AG20443 (cell line): ENCODE measurements around the gene DGKZ.

Experiments
- DNase-seq: peaks from one replicate; pipeline ENCODE4 v3.0.0; 2012; ENCODE audit warnings: low spot score, mixed read lengths

DGKZ gene

DNA sequence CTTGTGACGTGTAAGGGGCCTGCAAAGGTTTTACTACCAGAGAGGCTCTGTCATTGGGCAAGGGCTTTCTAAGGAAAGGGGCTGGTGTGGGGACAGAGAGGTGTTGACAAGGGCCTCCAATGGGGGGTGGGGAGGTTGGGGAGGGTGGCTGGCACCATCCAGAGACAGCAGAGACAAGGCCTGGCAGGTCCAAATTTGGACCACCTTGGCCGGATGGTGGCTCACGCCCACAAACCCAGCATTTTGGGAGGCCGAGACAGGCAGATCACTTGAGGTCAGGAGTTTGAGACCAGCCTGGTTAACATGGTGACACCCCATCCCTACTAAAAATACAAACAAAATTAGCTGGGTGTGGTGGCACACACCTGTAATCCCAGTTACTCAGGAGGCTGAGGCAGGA lies 46.5 kb downstream of the DGKZ start:
- no peak for DNase-seq

DNA sequence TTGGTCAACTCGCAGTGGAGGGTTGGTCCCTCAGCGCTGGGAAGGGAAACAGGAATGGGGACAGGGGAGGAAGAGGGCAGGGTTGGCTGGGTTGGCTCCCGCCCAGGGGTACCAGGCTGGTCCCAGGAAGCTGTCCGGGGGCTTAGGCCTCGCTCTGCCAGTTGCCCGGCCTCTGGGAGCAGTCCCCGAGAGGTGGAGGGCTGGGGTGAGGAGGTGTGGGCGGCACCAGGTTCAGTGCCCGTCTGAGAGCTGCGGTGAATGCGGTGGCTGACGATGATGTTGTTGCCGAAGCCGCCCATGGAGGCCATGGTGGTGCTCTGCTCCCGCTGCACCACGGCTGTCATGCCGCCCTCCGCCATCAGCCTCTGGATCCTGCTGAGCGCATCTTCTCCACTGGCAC lies 50.3 kb downstream of the DGKZ start:
- no peak for DNase-seq

DNA sequence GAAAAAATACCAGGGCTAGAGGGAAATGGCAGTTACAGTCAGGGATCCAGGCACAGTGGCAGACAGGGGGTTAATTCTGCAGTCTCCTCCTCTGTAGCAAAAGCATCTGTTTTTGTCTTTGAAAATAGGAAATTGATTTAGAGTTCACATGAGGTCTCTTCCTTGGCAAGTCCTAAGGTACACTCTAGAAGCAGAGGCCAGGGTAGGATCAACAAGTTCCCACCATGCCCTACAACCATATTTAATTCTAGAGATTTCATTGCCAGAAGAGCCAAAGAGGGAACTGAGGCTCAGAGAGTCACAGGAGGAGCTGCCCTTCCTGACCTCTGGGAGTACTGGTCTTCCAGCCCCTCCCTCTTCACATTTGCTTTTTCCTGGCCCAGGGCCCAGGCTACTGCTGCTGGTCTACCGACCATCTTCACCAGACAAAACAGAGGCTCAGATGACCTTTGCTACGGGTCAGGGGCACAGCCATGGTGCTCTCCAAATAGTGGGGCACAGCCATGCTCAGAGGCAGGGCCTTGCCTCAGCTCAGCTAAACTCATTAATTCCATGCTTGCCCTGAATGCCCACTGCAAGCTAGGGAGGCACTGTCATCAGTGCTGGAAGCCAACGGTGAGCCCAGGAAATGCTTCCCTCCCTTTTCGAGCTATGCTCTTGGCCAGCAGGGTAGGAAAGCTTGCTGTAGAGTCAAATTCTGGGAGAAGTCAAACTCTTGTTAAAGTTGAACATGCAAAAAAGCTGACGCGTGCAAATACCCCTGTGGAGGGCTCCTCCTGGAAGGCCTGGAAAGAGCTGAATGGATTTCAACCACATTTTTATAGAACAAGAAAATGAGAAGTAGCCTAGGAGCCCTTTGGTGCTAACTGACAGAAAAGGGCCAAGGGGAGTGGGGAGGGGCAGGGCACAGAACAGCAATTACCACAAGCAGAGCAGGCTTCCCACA lies 56.0 kb downstream of the DGKZ start:
- no peak for DNase-seq

DNA sequence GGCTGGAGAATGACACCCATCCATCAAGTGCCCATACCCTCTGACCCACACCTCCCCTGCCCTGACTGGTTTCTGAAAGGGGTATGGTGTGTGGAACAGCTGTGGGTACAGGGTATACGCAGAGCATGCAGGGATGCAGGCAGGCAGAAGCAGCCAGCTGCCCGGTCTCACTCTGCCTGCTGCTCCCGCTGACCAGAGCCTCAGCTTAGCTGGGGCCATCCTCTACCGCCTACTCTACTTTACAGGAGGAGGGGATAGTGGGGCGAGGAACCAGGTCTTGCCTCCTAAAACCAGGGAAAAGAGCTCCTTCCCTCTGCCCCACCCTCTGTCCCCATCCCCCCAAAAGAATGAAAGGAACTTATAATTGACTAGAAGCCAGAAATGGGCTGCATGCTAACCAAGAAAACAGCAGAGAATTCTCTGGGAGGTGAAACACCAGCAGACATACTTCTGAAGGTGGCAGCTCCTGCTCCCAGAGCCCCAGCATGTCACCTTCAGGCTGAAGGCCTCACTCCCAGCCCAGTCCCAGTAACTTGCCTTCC lies 57.3 kb downstream of the DGKZ start:
- DNase-seq, result peak; percentile 42

DNA sequence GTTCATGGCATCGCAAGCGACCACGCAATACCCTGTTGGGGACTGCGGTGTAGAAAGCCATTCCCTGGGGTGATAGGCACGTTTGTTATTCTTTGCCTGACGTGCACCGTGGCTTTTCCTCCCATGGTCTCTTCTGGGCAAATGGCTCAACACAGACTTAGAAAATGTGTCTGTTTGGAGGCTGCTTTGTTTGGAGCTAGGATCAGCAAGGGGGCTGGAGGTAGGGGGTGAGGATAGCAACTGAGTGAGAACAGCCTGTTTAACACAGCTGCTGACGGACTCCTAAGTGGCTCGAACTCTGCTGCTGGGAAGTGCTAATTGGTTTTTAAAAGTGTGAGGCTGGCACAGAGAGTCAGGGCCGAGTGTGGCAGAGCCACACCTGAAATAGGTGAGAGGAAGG lies 60.4 kb downstream of the DGKZ start:
- DNase-seq, result no peak

DNA sequence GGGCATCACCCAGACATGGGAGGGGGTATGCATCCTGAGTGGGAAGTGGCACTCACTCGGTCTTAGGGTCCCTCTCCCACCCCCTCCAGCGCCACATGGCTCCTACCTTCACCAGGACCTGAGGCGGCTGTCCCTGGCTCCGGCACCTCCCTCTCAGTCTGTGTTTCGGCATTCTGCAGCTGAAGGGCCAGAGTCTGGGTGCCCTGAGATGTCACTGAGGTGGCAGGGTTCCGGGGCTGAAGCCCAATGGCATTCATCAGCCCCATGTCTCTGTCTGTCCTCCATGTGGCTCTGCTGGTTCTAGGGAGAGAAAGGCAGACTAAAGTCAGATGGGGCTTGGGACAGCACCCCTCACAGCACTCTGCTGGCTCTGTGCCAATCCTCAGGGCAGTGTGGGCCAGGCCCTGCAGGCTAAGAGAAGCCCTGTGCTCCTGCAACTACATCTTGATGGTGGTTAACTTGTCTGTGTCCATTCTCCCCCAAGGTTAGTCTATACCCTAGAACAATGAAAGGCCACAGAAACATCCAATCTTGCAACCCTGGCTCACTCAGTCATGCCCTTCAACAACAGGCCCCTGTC lies 61.2 kb downstream of the DGKZ start:
- DNase-seq, result no peak

DNA sequence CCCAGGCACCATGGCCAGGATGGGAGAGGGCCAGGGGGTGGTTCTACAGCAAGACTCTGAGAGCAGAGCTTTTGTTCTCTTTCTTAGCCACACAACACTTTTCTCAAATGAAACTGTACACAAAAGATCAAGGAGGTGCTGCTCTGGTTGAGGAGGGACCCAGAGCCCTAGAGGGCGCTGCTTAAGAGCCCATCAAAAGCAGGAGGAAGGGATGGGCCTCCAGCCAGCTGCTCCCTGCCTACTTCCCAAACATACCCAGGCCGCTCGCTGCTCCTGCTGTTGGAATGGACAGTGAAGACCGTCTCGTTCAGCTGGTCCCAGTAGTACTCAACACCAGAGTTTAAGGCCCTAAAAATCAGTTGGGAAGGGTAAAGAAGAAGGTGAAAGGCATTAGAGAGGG lies 62.8 kb downstream of the DGKZ start:
- no peak for DNase-seq

DNA sequence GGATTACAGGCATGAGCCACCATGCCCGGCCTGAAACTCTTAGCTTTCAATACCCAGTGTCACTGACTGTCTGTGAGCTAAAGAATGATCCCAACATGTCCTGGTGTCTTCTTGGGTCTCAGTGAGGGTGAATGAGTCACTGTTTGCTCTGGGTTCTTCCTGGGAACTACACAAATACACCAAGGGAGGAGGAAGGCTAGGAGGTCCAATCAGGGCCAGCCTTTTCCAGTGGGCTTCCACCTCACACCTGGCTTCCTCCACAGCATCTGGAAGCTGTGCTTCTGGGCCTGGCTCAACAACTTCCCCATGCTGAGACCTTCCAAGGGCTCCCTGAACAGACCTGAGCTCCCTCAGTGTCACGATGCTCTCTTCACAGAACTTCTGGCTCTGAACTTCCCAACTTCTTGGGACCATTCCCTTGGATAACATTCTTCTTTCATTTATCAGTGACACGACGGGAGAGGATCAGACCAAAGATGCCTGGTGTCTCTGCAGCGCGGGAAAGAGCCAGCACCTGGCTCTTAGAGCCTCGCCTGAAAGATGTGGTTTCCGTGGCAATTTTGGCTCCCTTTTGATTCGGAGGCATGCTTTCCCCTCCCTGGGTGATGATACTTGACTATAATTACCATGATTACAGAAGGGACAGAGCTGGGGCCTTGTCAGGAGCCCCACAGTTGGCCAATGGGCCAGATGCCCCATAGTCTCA lies 66.7 kb downstream of the DGKZ start:
- DNase-seq, result no peak

DNA sequence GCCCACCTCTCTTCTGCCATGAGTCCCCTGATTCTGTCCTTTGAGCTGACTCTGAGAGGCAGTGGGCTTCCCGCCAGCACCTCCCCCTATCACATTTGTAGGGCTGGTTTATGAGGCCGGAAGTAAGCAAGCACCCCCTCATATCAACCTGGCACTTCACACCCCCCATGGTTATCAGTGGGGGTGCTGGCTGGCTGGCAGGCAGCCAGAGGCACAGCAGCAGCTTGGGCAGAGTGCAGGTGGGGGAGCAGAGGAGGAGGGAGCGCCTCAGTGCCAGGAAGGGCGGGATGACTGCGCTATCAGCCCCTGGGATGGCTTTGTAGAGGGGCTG lies 67.2 kb downstream of the DGKZ start:
- DNase-seq, result no peak

DNA sequence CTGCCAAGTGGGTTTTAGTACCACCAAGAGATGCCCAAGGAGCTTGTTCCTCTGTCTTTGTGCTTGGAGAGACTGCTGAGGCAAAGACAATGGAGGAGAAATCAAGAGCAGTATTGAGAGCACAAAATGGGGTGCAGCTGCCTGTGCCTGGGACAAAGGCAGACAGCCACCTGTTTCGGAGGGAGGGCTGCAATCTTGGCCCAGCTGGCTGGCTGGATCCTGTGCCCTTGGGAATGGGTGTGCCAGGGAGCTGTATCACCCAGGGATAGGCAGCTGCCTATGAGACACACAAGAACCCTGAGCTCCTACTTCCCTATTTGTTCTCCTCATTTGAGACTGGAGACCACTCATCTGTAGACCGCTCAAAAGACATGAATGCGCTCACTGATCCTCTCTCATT lies 67.6 kb downstream of the DGKZ start:
- no peak for DNase-seq

DNA sequence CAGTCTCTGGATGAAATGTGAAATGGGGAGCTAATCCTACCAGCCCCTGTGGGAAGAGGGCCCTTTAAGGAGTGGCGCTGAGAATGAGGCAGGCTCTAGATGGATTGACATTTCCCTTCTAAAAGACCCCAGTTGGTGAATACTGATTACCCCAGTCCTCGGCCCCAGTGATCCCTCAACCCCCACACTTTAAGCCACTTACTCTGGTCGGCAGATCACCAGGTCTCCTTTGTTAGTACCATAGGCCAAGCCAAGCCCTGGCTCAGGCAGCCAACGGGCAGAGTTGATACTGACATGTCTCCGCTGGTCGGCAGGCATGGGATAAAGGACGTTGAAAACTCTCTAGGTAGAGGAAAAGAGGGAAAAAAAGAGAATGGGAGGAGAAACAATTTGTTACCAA lies 70.4 kb downstream of the DGKZ start:
- no peak for DNase-seq

DNA sequence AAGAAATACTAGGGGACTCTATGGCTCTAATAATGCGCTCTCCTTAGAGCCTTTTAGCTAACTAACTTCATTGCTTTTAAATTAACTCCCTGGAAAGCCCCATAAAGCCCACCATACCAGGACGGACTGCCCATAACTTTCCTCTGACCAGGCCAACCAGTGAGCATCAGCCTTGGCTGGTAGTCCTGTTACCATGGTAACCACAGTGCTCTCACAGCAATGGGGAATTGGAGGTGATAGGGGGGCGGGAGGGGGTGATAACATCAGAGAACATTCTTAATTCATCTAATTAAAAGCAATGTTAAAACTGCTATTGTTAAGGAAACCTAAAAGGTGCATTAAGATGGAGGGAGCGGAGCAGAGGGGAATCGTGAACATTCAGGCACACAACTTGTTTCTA lies 71.5 kb downstream of the DGKZ start:
- DNase-seq, result no peak

DNA sequence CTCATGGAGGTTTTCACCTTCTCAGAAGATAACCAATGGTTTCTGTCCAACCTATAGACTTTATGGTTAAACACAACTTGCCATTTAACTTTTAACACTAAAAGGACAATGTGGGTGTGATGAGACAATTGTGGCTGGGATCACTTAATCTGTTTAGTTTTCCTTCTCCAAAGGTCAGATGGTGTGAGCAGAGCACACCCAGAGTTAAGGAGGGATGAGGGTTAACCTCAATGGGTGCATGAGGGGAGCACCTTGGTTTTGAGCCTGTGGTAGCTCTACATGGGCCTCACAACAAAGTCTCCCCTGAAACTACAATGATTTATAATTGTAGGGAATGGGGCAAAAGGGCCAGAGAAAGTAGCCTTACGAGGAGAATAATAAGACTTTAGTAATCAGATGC lies 73.2 kb downstream of the DGKZ start:
- DNase-seq, result no peak

DNA sequence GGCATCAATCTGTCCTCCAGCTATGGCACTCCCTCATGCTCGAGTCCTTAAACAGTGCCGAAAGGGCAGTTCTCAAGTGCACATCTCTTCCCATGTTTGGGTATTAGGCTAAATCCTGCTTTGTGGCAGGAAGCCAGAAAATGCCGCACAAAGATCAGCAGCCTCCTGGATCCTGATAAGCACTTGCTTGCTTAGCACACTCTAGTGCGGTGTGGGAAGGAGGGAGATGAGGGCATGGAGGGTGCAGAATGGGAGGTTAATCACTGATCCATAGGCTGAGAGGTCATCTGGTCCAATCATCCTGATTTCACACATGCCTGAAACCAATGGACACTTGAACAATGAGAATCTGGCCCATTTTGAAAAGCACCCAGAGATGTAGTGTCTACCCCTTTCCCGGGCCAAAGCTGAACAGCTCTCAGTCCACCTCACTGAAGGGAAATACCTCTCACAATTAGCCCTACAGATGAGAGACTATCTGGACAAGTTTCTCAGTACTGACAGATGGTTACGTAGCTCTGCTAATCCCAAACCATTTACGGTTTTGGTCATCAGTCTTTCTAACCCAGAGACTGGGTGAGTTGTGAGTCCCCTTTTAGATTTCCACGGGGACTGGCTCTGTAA lies 74.1 kb downstream of the DGKZ start:
- no peak for DNase-seq

DNA sequence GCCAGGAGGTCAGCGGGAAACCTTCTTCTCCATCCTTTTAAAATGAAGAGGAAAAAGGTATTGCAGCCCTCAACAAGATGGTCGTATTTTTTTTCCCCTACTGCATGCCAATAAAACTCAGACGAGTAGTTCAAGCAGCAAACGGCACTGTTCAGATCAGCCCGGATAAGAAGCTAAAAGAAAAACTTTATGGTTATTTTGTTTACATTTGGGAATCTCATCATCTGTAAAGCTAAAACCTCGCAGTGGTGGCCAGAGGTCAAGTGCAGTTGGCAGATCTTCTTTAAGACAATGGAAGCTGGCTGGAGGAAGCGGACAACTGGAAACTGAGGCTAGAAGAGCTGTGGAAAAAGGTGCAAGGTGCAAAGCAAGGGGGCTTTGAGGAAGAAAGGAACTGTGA lies 75.3 kb downstream of the DGKZ start:
- no peak for DNase-seq

DNA sequence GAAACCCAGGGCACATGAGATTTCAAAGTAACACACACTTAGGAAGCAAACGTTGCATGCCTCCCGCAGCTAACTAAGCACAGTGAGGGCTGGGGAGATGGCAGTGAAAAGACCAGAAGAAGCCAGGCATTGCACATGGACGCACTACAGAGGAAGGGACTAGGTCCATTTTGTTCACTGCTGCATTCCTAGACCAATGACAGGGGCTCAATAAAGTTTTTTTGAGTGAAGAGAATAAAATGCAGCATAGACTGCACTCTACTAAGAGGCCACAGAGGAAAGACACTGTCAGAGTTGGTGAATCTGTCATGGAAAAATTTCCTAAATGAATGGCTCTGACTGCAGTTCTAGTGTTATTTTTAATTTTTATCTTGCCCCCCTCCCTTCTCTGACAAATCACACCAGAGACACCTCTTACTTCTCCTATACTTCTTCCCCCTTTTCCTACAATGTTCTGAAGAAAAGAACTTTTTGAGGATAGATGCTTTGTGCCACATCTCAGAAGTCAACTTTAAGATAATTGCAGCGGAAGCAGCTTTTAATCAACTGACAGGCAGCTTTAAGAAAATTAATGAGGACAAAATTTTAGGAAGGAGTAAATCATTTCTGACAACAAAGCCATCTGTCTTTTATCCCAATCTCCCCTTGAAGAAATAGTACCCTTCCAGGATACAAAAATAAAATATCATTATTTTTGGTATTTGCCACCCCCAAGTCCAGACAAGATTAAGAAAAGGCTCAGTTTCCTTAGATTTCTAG lies 79.1 kb downstream of the DGKZ start:
- DNase-seq, result no peak

DNA sequence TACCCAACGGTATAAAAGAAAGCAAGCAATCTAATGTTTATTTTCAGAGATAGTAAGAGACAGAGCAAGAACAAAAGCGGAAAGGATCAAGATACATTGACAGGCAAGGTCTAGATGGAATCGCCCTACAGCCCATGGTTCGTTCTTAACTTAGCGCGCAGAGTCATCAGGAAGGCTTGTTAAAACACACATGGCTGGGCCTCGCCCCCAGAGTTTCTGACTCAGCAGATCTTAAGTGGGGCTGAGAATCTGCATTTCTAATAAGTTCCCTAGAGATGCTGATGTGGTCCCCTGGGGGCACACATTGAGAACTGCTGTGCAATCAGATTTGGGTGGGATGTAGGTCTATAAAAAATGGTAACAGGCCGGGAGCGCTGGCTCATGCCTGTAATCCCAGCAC lies 80.1 kb downstream of the DGKZ start:
- no peak for DNase-seq

DNA sequence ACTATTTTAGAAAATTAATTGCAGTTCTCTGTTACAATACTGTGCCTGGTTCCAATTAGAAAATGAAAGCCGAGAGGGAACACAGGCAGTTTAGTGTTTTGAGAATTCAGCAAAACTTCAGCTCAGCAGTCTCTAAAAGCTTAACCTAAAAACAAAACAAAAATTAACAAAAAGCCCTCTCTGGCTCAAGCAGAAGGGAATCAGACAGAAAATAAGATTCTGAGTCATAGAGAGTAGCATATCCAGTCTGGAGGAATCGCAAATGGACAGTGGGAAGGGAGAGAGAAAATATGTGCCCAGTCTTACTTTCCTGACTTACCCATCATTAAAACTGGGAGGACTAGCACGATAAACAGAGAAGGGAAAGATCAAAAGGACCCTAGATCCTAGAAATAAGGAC lies 82.5 kb downstream of the DGKZ start:
- no peak for DNase-seq
